Fibroblast of lung (primary cell): ENCODE measurements around the gene ATOX1. TPM values are rescaled to one million over a fixed set of nuclear protein-coding genes. Genes with fewer than 3 reads are reported as not detected.
"Not testable (repeated sequence)": the region's sequence is repeated elsewhere in the genome, so short reads cannot be mapped to it uniquely, and the experiment has no call there.

Source experiments
- DNase-seq, 2 donors: peaks; one replicate each; pipeline versions ENCODE4 v3.0.0 to v3.0.0-alpha.2; 2010; ENCODE audit warnings: low read depth in 2 of 2
- H2AFZ ChIP-seq: 2 replicates; pipeline ENCODE4 v1.5.1; 2012; ENCODE audit warnings: low read length, control low read depth, inconsistent platforms
- H3K27ac ChIP-seq: 2 replicates; pipeline ENCODE4 v1.5.1; 2011; ENCODE audit warnings: low read length, control low read depth; ENCODE audit not compliant: insufficient read depth
- H3K27me3 ChIP-seq: 2 replicates; pipeline ENCODE4 v1.5.1; 2011; ENCODE audit warnings: mild to moderate bottlenecking, low read length; ENCODE audit not compliant: control insufficient read depth, insufficient read depth
- H3K36me3 ChIP-seq: 2 replicates; pipeline ENCODE4 v1.5.1; 2011; ENCODE audit warnings: low read length; ENCODE audit not compliant: control insufficient read depth, insufficient read depth
- H3K4me1 ChIP-seq: 2 replicates; pipeline ENCODE4 v1.5.1; 2011; ENCODE audit warnings: low read length; ENCODE audit not compliant: control insufficient read depth, insufficient read depth; ENCODE audit errors: extremely low read depth
- H3K4me2 ChIP-seq: 2 replicates; pipeline ENCODE4 v1.5.1; 2011; ENCODE audit warnings: low read length, control low read depth; ENCODE audit not compliant: insufficient read depth; ENCODE audit errors: extremely low read depth
- H3K4me3 ChIP-seq, 4 experiments: fragments of 200-600 bp in 1 of 4; sonication (generic) in 1 of 4; replicated peaks in 1 of 4; 2 replicates each; pipeline ENCODE4 v1.5.1; 2011 to 2016; ENCODE audit warnings: low read length in 4 of 4, low read depth in 3 of 4, mild to moderate bottlenecking in 3 of 4, control low read depth in 2 of 4, inconsistent platforms in 1 of 4, mixed read lengths in 1 of 4; ENCODE audit not compliant: insufficient read depth in 1 of 4; ENCODE audit errors: control extremely low read depth in 1 of 4
- H3K79me2 ChIP-seq: 2 replicates; pipeline ENCODE4 v1.5.1; 2012; ENCODE audit warnings: mild to moderate bottlenecking, low read length, inconsistent platforms; ENCODE audit not compliant: control insufficient read depth, insufficient read depth
- H3K9ac ChIP-seq: 2 replicates; pipeline ENCODE4 v1.5.1; 2011; ENCODE audit warnings: mild to moderate bottlenecking, low read length, control low read depth; ENCODE audit not compliant: insufficient read depth
- H3K9me3 ChIP-seq: 2 replicates; pipeline ENCODE4 v1.5.1; 2012; ENCODE audit warnings: low read depth, low read length; ENCODE audit not compliant: control insufficient read depth, insufficient read depth
- H4K20me1 ChIP-seq: 2 replicates; pipeline ENCODE4 v1.5.1; 2011; ENCODE audit warnings: low read length; ENCODE audit not compliant: control insufficient read depth, insufficient read depth; ENCODE audit errors: extremely low read depth
- CTCF ChIP-seq, 2 donors: IDR thresholded peaks in 1 of 2; conservative IDR thresholded peaks in 1 of 2; 1 replicate in 1 of 2; 2 replicates in 1 of 2; pipeline ENCODE4 v1.5.1; 2011 to 2012; ENCODE audit warnings: low read length in 2 of 2, control low read depth in 1 of 2, inconsistent platforms in 1 of 2, low read depth in 1 of 2, mild to moderate bottlenecking in 1 of 2
- EZH2 ChIP-seq: IDR thresholded peaks from 2 replicates; pipeline ENCODE4 v1.5.1; 2012; ENCODE audit warnings: low read length, control low read depth, mild to moderate bottlenecking; ENCODE audit errors: missing control alignments
- polyA plus RNA-seq, 2 donors: library from polyadenylated mRNA; depleted of rRNA in 1 of 2; stranded (reverse) in 1 of 2; unstranded in 1 of 2; fragments of >200 nt; gene quantifications; 2 replicates each; pipeline ENCODE4 v1.2.1, GENCODE V29; 2011 to 2012; ENCODE audit warnings: missing spikeins in 1 of 2
- total RNA-seq: library from RNA; depleted of rRNA; stranded (reverse); fragments of >200 nt; gene quantifications from 2 replicates; pipeline ENCODE4 v1.2.1, GENCODE V29; 2014

The ATOX1 gene
- total and polyA plus RNA-seq, 2 donors (not counting 1 experiment from before 2014, with no cell fraction given): 59.9 to 245 TPM

- no peak for TF ChIP-seq CTCF (conservative IDR thresholded peaks at IDR 0.05 in 1 of 2, IDR thresholded peaks at IDR 0.05 in 1 of 2; ENCODE audit: low read depth in 1 of 2, low read length in 2 of 2)
Observed at GRCh38 chr5:151730381-151730780, 28.1 kb downstream of the ATOX1 start.

GRCh38 chr5:151729597-151729996, 28.8 kb downstream of the ATOX1 start:
- H3K79me2 ChIP-seq, H3K4me3 ChIP-seq, H3K36me3 ChIP-seq, H3K27me3 ChIP-seq, H2AFZ ChIP-seq, H4K20me1 ChIP-seq, H3K27ac ChIP-seq, H3K9me3 ChIP-seq, H3K4me1 ChIP-seq, H3K4me2 ChIP-seq, H3K9ac ChIP-seq: not testable (repeated sequence)
- peak in 1 of 2 donors; percentile 77 for DNase-seq

More at GRCh38 chr5:151730381-151730780, 28.1 kb downstream of the ATOX1 start:
- Histone ChIP-seq H3K27me3 (no peaks in the 10 kb centered on the region), H4K20me1 (no peaks in the 10 kb centered on the region), H3K9ac (no peak overlapping the region), H3K4me3 (no peak overlapping the region), H3K79me2 (no peaks in the 10 kb centered on the region), H3K4me2 (no peak overlapping the region), H2AFZ (no peak overlapping the region), H3K9me3 (no peaks in the 10 kb centered on the region), H3K27ac (no peak overlapping the region), H3K4me1 (no peaks in the 10 kb centered on the region), H3K36me3 (no peaks in the 10 kb centered on the region)
- DNase-seq: no peak

GRCh38 chr5:151724360-151724759, 34.1 kb downstream of the ATOX1 start:
- H3K4me1 ChIP-seq: no peaks in the 10 kb centered on the region
- H2AFZ ChIP-seq: no peak overlapping the region
- no peaks in the 10 kb centered on the region for H3K36me3 ChIP-seq
- no peak overlapping the region for H3K27ac ChIP-seq
- H3K79me2 ChIP-seq: no peaks in the 10 kb centered on the region
- no peak for DNase-seq
- H3K4me3 ChIP-seq: no peak overlapping the region
- H4K20me1 ChIP-seq: no peaks in the 10 kb centered on the region
- no peaks in the 10 kb centered on the region for H3K9me3 ChIP-seq
- TF ChIP-seq EZH2: no peak
- no peak overlapping the region for H3K4me2 ChIP-seq
- H3K27me3 ChIP-seq: no peaks in the 10 kb centered on the region
- no peak overlapping the region for H3K9ac ChIP-seq

GRCh38 chr5:151722546-151722945, 35.9 kb downstream of the ATOX1 start:
- H3K4me2 ChIP-seq: no peak overlapping the region
- no peak overlapping the region for H3K9ac ChIP-seq
- no peaks in the 10 kb centered on the region for H3K9me3 ChIP-seq
- H3K27me3 ChIP-seq: no peaks in the 10 kb centered on the region
- no peak for DNase-seq
- peaks cover 13% of the 10 kb centered on the region for H3K4me1 ChIP-seq
- H3K4me3 ChIP-seq: no peak overlapping the region
- H3K27ac ChIP-seq: no peak overlapping the region
- no peak overlapping the region for H2AFZ ChIP-seq
- no peaks in the 10 kb centered on the region for H4K20me1 ChIP-seq
- H3K36me3 ChIP-seq: no peaks in the 10 kb centered on the region
- no peaks in the 10 kb centered on the region for H3K79me2 ChIP-seq
- TF ChIP-seq CTCF (conservative IDR thresholded peaks at IDR 0.05 in 1 of 2, IDR thresholded peaks at IDR 0.05 in 1 of 2; ENCODE audit: low read depth in 1 of 2, low read length in 2 of 2) (no peak), EZH2 (no peak)
